GM12878 (cell line): Measurements from ENCODE around the gene MEGF9. TPM values are rescaled to one million over a fixed set of nuclear protein-coding genes. Genes with fewer than 3 reads are reported as not detected.

ENCODE experiments used
- ATAC-seq: fragments of 200-7000 bp; cut with Tn5 transposase; 3 replicates; pipeline ENCODE4 v1.9.1; 2020; ENCODE audit warnings: mild to moderate bottlenecking, moderate library complexity
- BruUV-seq: library from RNA; stranded (reverse); fragments of 400-500 nt; replicated peaks from 2 replicates; lab custom pipeline; 2021; lab: Mats Ljungman, UMichigan
- CTCF ChIA-PET: fragments of 300-600 bp; sonication (Branson Sonifier 250); formaldehyde crosslinking; extraction: SDS; loops from one replicate; lab custom pipeline; 2021; ENCODE audit warnings: inconsistent platforms; lab: Yijun Ruan, JAX
- POLR2A ChIA-PET: fragments of 350-600 bp; formaldehyde crosslinking; extraction: SDS; loops from one replicate; lab custom pipeline; 2021; ENCODE audit warnings: inconsistent platforms; lab: Charles Lee
- RAD21 ChIA-PET: fragments of 300-600 bp; sonication (Branson Sonifier 250); formaldehyde crosslinking; loops from one replicate; lab custom pipeline; 2023; ENCODE audit warnings: antibody characterized with exemption; ENCODE audit not compliant: unreplicated experiment; lab: Charles Lee
- SMC1A ChIA-PET: fragments of 300-600 bp; sonication (Branson Sonifier 250); formaldehyde crosslinking; loops from one replicate; lab custom pipeline; 2023; ENCODE audit not compliant: unreplicated experiment, uncharacterized antibody; lab: Charles Lee
- DNase-seq: peaks from one replicate; pipeline ENCODE4 v3.0.0-alpha.2; 2011; ENCODE audit warnings: low read depth, low spot score
- FAIRE-seq: peaks from 3 replicates; lab custom pipeline; 2011; peaks lifted over from hg19 to GRCh38; lab: Jason Lieb, UNC
- H2AFZ ChIP-seq: 2 replicates; pipeline ENCODE4 v1.6.0; 2011; ENCODE audit warnings: low read depth, low read length, control low read depth; ENCODE audit not compliant: control insufficient read depth
- H3K27ac ChIP-seq: 2 replicates; pipeline ENCODE4 v1.5.1; 2011; ENCODE audit warnings: control low read depth; ENCODE audit not compliant: control insufficient read depth, insufficient read depth
- H3K27me3 ChIP-seq, 2 experiments: replicated peaks in 1 of 2; 2 replicates each; pipeline versions ENCODE4 v1.6.0 to v1.6.1; 2011; ENCODE audit warnings: low read length in 1 of 2; ENCODE audit not compliant: control insufficient read depth in 2 of 2, insufficient read depth in 2 of 2
- H3K36me3 ChIP-seq, 2 experiments: 2 replicates each; pipeline ENCODE4 v1.5.1; 2011; ENCODE audit warnings: low read length in 1 of 2; ENCODE audit not compliant: control insufficient read depth in 2 of 2, insufficient read depth in 2 of 2
- H3K4me1 ChIP-seq: 2 replicates; pipeline ENCODE4 v1.6.1; 2011; ENCODE audit warnings: mild to moderate bottlenecking, low read length, moderate library complexity, mixed read lengths; ENCODE audit not compliant: control insufficient read depth, insufficient read depth
- H3K4me2 ChIP-seq: 2 replicates; pipeline ENCODE4 v1.6.0; 2011; ENCODE audit warnings: control low read depth; ENCODE audit not compliant: control insufficient read depth, insufficient read depth
- H3K4me3 ChIP-seq: fragments of 200-600 bp; sonication (generic); 2 replicates; pipeline ENCODE4 v1.5.1; 2016
- H3K79me2 ChIP-seq: 2 replicates; pipeline ENCODE4 v1.6.0; 2011; ENCODE audit warnings: low read length; ENCODE audit not compliant: control insufficient read depth, insufficient read depth
- H3K9ac ChIP-seq: 2 replicates; pipeline ENCODE4 v1.8.0; 2011; ENCODE audit warnings: low read length, control low read depth, mixed read lengths; ENCODE audit not compliant: control insufficient read depth, insufficient read depth
- H3K9me3 ChIP-seq: replicated peaks from 3 replicates; pipeline ENCODE4 v1.5.1; 2011; ENCODE audit warnings: mild to moderate bottlenecking, low read length; ENCODE audit not compliant: control insufficient read depth, insufficient read depth
- H4K20me1 ChIP-seq: 2 replicates; pipeline ENCODE4 v1.6.0; 2011; ENCODE audit not compliant: control insufficient read depth, insufficient read depth
- CHD2 ChIP-seq: IDR thresholded peaks from 2 replicates; pipeline ENCODE4 v1.6.1; 2011; ENCODE audit warnings: low read depth, low read length, improper control_type of control experiment, borderline replicate concordance
- KLF5 ChIP-seq: fragments of 450-650 bp; IDR thresholded peaks from 2 replicates; pipeline ENCODE4 v1.6.1; 2014; ENCODE audit warnings: mild to moderate bottlenecking; ENCODE audit not compliant: partially characterized antibody
- PML ChIP-seq: IDR thresholded peaks from 2 replicates; pipeline ENCODE4 v1.6.1; 2012; ENCODE audit warnings: low read length, inconsistent platforms
- RAD21 ChIP-seq: IDR thresholded peaks from 2 replicates; pipeline ENCODE4 v1.6.1; 2011; ENCODE audit warnings: mild to moderate bottlenecking, low read depth, low read length, moderate library complexity; ENCODE audit not compliant: insufficient read depth
- ZNF24 ChIP-seq: fragments of 450-650 bp; IDR thresholded peaks from 2 replicates; pipeline ENCODE4 v1.6.1; 2017; ENCODE audit warnings: antibody characterized with exemption, mild to moderate bottlenecking
- WGBS: methylation state at CpG from one replicate; pipeline ENCODE4 v1.1.6; 2016; ENCODE audit warnings: low lambda C conversion rate; ENCODE audit not compliant: insufficient replicate concordance, insufficient coverage; ENCODE audit errors: missing lambda C conversion rate; 5-methylcytosine and 5-hydroxymethylcytosine counted together
- in situ Hi-C: fragments of 300-500 bp; cut with MboI; formaldehyde crosslinking; loops from 9 replicates; pipeline ENCODE4 v1.14.3; 2018; ENCODE audit warnings: mixed read lengths
- intact Hi-C: fragments of 100-400 bp; cut with micrococcal nuclease; formaldehyde crosslinking; loops from one replicate; pipeline ENCODE4 v1.14.2; 2022; ENCODE audit not compliant: unreplicated experiment
- polyA plus RNA-seq, 11 experiments: library from polyadenylated mRNA; depleted of rRNA in 4 of 11; unstranded in 6 of 11; stranded (reverse) in 5 of 11; fragments of >200 nt; fragmentation: Nextera tagmentation in 4 of 11; fragmentation: Illumina TruSeq in 1 of 11; extraction: Ambion mirVana in 4 of 11; extraction: Trizol in 1 of 11; gene quantifications; 1 replicate in 1 of 11; 2 replicates in 10 of 11; pipeline versions ENCODE4 v1.2.1 to v1.2.3, GENCODE V29; 2011 to 2016; ENCODE audit warnings: inconsistent platforms in 2 of 11, missing spikeins in 2 of 11, low read depth in 1 of 11
- total RNA-seq, 4 experiments: library from RNA; depleted of rRNA in 3 of 4; stranded (reverse); fragments of >200 nt in 3 of 4; fragmentation: Illumina TruSeq in 1 of 4; extraction: Trizol in 1 of 4; gene quantifications; 2 replicates each; pipeline versions ENCODE4 v1.2.1 to v1.2.3, GENCODE V29; 2013 to 2021
- TF ChIP-seq, protein P1 (sequence below): fragments of 450-650 bp; IDR thresholded peaks from 2 replicates; pipeline ENCODE4 v1.6.1; 2017; ENCODE audit warnings: low read depth, mild to moderate bottlenecking, moderate library complexity
- TF ChIP-seq, protein P2 (sequence below): fragments of 450-650 bp; IDR thresholded peaks from 2 replicates; pipeline ENCODE4 v1.6.1; 2018; ENCODE audit warnings: mild to moderate bottlenecking, low read depth, moderate library complexity; ENCODE audit not compliant: partially characterized antibody

Gene MEGF9
- total and polyA plus RNA-seq, 10 of the 15 experiments (the other 5 are each of a cell fraction or from before 2014, with no cell fraction given) = 0.71 to 5.1 (median 2.6) TPM

DNA sequence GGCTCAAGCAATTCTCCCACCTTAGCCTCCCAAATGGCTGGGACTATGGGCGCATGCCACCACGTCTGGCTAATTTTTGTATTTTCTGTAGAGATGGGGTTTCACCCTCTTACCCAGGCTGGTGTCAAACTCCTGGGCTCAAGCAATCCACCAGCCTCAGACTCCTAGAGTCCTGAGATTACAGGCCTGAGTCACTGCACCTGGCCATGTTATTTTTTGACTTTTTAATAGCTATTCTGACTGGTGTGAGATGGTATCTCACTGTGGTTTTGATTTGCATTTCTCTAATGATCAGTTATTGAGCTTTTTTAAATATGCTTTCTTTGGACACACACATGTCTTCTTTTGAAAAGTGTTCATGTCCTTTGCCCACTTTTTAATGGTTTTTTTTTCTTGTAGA is 40.8 kb upstream of the MEGF9 start:
- Histone ChIP-seq H3K4me3 (no peak overlapping the region), H3K4me2 (no peak overlapping the region), H4K20me1 (no peaks in the 10 kb centered on the region), H3K9me3 (no peaks in the 10 kb centered on the region), H3K27me3 (no peaks in the 10 kb centered on the region), H3K79me2 (no peaks in the 10 kb centered on the region), H3K27ac (no peak overlapping the region), H3K36me3 (peaks cover 2 to 6% of the 10 kb centered on the region in 2 experiments; a peak in 3 of 4 replicates), H3K9ac (no peak overlapping the region), H3K4me1 (peaks cover 9% of the 10 kb centered on the region), H2AFZ (no peak overlapping the region)
- DNase-seq (no peak), ATAC-seq (peak; percentile 65), FAIRE-seq (no peak)
- 86% methylated on average over 2 of the region's 2 CpGs for WGBS
- TF ChIP-seq RAD21 (no peak), ZNF24 (no peak), PML (no peak), CHD2 (no peak), KLF5 (no peak)
- TF ChIP-seq, protein P1, sequence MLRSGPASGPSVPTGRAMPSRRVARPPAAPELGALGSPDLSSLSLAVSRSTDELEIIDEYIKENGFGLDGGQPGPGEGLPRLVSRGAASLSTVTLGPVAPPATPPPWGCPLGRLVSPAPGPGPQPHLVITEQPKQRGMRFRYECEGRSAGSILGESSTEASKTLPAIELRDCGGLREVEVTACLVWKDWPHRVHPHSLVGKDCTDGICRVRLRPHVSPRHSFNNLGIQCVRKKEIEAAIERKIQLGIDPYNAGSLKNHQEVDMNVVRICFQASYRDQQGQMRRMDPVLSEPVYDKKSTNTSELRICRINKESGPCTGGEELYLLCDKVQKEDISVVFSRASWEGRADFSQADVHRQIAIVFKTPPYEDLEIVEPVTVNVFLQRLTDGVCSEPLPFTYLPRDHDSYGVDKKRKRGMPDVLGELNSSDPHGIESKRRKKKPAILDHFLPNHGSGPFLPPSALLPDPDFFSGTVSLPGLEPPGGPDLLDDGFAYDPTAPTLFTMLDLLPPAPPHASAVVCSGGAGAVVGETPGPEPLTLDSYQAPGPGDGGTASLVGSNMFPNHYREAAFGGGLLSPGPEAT = no peak
- TF ChIP-seq, protein P2, sequence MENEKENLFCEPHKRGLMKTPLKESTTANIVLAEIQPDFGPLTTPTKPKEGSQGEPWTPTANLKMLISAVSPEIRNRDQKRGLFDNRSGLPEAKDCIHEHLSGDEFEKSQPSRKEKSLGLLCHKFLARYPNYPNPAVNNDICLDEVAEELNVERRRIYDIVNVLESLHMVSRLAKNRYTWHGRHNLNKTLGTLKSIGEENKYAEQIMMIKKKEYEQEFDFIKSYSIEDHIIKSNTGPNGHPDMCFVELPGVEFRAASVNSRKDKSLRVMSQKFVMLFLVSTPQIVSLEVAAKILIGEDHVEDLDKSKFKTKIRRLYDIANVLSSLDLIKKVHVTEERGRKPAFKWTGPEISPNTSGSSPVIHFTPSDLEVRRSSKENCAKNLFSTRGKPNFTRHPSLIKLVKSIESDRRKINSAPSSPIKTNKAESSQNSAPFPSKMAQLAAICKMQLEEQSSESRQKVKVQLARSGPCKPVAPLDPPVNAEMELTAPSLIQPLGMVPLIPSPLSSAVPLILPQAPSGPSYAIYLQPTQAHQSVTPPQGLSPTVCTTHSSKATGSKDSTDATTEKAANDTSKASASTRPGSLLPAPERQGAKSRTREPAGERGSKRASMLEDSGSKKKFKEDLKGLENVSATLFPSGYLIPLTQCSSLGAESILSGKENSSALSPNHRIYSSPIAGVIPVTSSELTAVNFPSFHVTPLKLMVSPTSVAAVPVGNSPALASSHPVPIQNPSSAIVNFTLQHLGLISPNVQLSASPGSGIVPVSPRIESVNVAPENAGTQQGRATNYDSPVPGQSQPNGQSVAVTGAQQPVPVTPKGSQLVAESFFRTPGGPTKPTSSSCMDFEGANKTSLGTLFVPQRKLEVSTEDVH = no peak
- CTCF ChIA-PET = interaction anchor here (0.7 to 6.2 kb wide), 29 partner anchors 12 to 524 kb away, joined by 3 to 109 read pairs (median 7); partner anchors contain the start of genes C5, FBXW2 and TRAF1
- POLR2A ChIA-PET = interaction anchor here (0.8 kb wide), 1 partner anchor 135 kb away, joined by 3 read pairs; no protein-coding TSS in a partner anchor
- RAD21 ChIA-PET = interaction anchor here (1.0 to 4.0 kb wide), 15 partner anchors 13 to 459 kb away, joined by 3 to 45 read pairs (median 7); no protein-coding TSS in a partner anchor
- intact Hi-C loops (loop anchor here (1.0 kb wide), 1 partner anchor 138 kb away; no protein-coding TSS in a partner anchor), in situ Hi-C loops (loop anchor here (5.0 kb wide), 1 partner anchor 182 kb away; no protein-coding TSS in a partner anchor)
- BruUV-seq = no TSS peak
- SMC1A ChIA-PET = interaction anchor here (0.8 to 5.9 kb wide), 17 partner anchors 8 to 457 kb away, joined by 3 to 73 read pairs (median 5); no protein-coding TSS in a partner anchor
